HG02973 (cell line): ENCODE measurements around the gene SDHAF1.
A peak's percentile ranks its signal among the peaks of the same experiment; 100 is the strongest.
"Not testable (repeated sequence)": the region's sequence is repeated elsewhere in the genome, so short reads cannot be mapped to it uniquely, and the experiment has no call there.

Experiments used
- ATAC-seq: cut with Tn5 transposase; IDR thresholded peaks from one replicate; pipeline ENCODE4 v1.9.1; 2021; ENCODE audit warnings: moderate library complexity; ENCODE audit not compliant: unreplicated experiment

SDHAF1 gene, protein sequence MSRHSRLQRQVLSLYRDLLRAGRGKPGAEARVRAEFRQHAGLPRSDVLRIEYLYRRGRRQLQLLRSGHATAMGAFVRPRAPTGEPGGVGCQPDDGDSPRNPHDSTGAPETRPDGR

GRCh38 chr19:35995048-35995993 lies at the start of gene SDHAF1:
Gene SDHAF1 (plus strand): TSS chr19:35995188. CDS start chr19:35995275, 87 bp downstream.
- peak; percentile 75 for ATAC-seq

GRCh38 chr19:35946203-35946602 lies 48.8 kb upstream of the SDHAF1 start:
- no peak for ATAC-seq

- no peak for ATAC-seq
These were observed 45.9 kb upstream of the SDHAF1 start for GRCh38 chr19:35949131-35949530.

GRCh38 chr19:35955881-35956634 lies 38.9 kb upstream of the SDHAF1 start:
- no peak for ATAC-seq

DNA sequence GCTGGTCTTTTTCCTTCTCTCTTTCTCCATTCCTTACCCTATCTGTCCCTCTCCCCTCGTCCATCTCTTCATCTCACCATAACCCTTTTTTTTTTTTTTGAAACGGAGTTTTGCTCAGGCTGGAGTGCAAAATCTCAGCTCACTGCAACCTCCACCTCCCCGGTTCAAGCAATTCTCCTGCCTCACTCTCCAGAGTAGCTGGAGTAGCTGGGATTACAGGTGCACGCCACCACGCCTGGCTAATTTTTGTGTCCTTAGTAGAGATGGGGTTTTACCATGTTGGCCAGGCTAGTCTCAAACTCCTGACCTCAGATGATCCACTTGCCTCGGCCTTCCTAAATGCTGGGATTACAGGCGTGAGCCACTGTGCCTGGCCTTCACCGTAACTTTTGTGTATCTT lies 37.6 kb upstream of the SDHAF1 start:
- not testable (repeated sequence) for ATAC-seq

- ATAC-seq = no peak
These were observed 36.3 kb upstream of the SDHAF1 start for GRCh38 chr19:35958660-35959039.

DNA sequence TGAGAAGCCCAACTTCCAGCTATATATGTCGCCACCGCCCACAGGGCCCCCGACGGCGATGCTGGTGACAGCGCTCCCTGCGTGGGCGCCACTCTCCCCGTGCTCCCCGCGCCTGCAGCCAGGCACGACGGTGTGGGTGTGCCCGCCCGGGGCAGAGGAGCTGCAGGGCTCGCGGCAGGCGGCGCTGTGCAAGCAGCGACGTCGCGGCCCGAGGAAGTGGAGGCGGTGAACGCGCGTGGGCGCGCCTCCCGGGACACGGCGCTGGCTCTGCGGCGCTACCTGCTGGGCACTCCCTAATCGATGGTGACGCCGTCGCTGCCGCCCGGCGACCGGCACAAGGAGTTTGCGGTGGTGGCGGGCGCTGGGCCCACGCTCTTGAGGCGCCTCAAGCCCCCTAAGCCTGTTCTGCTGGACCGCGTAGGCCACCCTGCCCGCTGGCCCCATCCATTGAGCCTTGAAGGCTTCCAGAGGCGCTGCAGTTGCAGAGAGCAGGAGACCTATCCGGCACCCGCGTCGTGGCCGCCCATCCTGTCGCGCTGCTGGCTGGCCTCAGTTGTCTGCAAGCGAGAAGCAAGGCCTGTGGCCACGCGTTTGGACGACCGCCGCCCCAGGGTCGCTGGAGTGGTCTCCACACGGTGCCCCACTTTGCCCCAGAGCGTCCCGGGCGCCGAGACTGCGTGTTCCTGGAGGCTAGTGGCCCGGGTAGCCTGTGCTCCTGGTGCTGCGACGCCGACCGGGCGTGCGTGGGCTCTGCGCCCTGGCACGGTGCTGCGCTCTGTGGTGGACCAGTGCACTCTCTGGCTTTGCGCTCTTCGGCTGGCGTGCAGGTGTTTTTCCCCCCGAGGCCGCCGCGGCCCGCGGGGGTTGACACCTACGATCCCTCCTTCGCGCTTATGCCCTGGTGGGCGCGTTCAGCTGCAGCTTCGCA lies 35.7 kb upstream of the SDHAF1 start:
- ATAC-seq = no peak

DNA sequence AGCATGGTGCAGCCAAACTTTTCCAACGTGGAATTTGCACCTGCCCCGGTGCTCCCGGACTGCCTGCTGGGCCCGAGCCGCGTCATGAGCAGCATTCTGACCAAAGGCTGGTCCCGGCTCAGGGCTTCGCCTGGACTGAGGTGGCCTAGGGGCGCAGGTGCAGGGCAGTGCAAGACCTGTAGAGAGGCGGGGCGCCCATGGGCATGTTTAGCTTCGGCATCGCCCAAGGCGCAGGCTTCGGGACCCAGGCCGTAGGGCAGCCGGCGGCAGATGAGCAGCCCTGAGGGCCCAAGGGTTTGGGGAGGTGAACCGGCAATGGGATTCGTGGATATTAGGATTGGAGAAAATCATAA lies 35.0 kb upstream of the SDHAF1 start:
- no peak for ATAC-seq

DNA sequence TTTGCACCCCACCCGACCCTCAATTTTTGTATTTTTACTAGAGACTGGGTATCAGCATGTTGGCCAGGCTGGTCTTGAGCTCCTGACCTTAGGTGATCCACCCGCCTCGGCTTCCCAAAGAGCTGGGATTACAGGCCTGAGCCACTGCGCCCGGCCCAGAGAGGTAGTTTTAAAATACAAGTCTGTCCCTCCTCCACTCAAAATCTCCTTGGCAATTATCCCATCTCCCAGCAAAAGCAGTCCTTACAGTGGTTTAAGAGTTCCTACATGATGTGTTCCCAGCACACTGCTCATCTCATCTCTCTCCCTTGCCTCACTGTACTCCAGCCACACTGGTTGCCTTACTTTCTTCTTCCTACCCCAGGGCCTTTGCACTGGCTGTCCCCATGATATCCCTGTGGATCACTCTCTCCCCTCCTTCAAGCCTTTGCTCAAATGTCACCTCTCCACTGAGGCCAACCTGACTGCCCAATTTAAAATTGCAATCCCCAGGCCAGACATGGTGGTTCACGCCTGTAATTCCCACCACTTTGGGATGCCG lies 34.5 kb upstream of the SDHAF1 start:
- ATAC-seq = no peak

GRCh38 chr19:35963514-35963913 lies 31.5 kb upstream of the SDHAF1 start:
- ATAC-seq = no peak

DNA sequence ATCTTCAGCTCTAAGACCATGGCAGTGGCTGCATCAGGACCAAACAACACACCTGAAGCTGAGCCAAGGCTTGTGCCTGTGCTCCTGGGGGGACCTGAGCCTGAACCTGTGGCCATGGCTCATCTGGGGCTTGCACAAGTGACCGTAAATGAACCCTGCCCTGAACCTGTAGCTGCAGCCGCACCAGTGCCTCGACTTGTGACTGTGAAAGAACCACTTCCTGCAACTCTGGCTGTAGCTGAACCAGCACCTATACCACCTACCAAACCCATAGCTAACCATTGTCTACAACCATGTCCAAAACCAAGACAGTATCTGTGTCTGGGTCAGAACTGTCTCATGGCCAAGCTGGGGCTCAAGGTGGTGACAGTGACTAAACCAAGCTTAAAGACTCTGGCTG lies 28.2 kb upstream of the SDHAF1 start:
- no peak for ATAC-seq

DNA sequence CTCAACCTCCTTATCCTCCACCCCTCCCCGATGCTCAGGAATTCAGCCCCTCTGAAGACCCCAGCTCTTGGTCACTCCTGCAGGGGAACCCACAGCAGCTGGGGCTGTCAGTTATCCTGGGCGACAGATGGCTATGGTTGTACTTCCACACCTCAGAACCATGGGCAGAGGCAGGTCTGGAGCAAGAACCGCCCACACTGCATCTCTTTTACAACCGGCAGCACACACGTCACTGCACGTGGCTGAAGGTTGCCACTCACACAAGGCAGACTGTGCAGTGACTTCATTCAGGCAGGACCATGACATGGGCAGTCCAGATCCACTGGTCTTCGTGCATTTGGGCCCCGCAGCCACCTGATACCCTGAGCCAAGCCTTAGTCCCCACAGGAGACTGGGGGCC lies 21.5 kb upstream of the SDHAF1 start:
- ATAC-seq = no peak

- ATAC-seq = no peak
These were observed 19.3 kb upstream of the SDHAF1 start for GRCh38 chr19:35975608-35976214.

- ATAC-seq = no peak
These were observed 17.4 kb upstream of the SDHAF1 start for GRCh38 chr19:35977446-35978222.

- ATAC-seq = no peak
These were observed 16.7 kb upstream of the SDHAF1 start for GRCh38 chr19:35978271-35978670.

- no peak for ATAC-seq
These were observed 16.1 kb upstream of the SDHAF1 start for GRCh38 chr19:35978832-35979365.

DNA sequence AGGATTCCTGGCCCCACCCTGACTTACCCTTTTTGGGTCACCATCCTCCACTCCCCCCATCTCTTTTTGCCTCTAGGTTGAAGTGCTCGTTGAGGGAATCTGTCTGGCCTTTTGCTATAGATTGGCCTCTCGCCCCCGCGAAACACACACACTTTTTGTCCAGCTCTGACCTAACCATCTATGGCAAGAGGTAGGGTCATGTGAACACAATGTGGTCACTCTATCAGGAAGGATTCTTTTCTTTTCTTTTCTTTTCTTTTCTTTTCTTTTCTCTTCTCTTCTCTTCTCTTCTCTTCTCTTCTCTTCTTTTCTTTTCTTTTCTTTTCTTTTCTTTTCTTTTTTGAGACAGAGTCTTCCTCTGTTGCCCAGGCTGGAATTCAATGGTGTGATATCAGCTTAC lies 14.0 kb upstream of the SDHAF1 start:
- not testable (repeated sequence) for ATAC-seq

DNA sequence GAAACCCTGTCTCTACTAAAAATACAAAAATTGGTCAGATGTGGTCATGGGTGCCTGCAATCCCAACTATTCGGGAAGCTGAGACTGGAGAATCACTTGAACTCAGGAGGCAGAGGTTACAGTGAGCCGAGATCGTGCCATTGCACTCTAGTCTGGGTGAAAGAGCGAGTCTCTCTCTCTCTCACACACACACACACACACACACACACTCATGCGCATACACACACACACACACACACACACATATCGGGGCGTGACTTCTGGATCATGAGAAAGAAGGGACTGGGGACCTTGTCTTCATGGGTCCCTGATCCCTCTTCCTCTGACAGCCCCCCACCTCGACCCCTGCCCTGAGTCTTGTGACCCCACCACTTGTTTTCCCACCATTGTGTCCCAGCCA lies 11.8 kb upstream of the SDHAF1 start:
- no peak for ATAC-seq

DNA sequence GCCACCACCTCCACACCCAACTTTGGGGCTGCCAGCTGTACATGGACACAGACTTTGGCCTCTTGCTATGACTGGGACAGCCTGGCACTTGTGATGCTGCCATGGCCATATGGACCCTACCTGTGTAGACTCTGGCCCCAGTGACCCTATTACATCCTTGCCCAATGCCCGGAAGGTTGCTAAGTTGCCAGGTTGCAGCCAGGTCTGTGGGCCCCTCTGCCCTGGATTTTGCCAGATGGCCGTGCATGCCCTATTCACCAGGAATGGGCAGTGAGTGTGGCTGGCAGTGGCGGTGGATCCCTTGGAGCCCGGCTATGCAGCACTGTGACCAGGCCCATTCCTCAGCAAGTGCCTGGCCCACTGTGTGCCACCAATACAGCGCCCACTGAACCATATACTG lies 8.9 kb upstream of the SDHAF1 start:
- no peak for ATAC-seq
